PFSK-1 (cell line): Measurements from ENCODE around the gene REPIN1.

Experiments used
- FOXP2 ChIP-seq: optimal IDR thresholded peaks from 2 replicates; pipeline ENCODE3; 2011; ENCODE audit warnings: borderline replicate concordance, control low read depth, inconsistent platforms; ENCODE audit not compliant: insufficient read depth; ENCODE audit errors: extremely low read length, extremely low read depth
- POLR2AphosphoS5 ChIP-seq: IDR thresholded peaks from 2 replicates; pipeline ENCODE4 v1.6.1; 2012; ENCODE audit warnings: low read depth, mild to moderate bottlenecking, control low read depth, low read length, moderate library complexity
- SIN3A ChIP-seq: IDR thresholded peaks from 2 replicates; pipeline ENCODE4 v1.6.1; 2012; ENCODE audit warnings: mild to moderate bottlenecking, low read length, moderate library complexity, borderline replicate concordance; ENCODE audit not compliant: insufficient read depth
- TAF1 ChIP-seq: IDR thresholded peaks from 2 replicates; pipeline ENCODE4 v1.6.1; 2012; ENCODE audit warnings: low read length, control low read depth, borderline replicate concordance; ENCODE audit not compliant: insufficient read depth
- TF ChIP-seq, protein P1 (sequence below), 2 experiments: IDR thresholded peaks; 2 replicates each; pipeline versions ENCODE4 v1.6.1 to v1.8.0; 2011 to 2012; ENCODE audit warnings: low read depth in 2 of 2, low read length in 2 of 2, control low read depth in 1 of 2, inconsistent platforms in 1 of 2, mild to moderate bottlenecking in 1 of 2, moderate library complexity in 1 of 2; ENCODE audit not compliant: insufficient read depth in 1 of 2

REPIN1 gene

GRCh38 chr7:150345012-150345411 is 23.6 kb upstream of the REPIN1 start:
- TF ChIP-seq SIN3A (no peak), FOXP2 (no peak), POLR2AphosphoS5 (no peak), TAF1 (no peak)
- TF ChIP-seq, protein P1, sequence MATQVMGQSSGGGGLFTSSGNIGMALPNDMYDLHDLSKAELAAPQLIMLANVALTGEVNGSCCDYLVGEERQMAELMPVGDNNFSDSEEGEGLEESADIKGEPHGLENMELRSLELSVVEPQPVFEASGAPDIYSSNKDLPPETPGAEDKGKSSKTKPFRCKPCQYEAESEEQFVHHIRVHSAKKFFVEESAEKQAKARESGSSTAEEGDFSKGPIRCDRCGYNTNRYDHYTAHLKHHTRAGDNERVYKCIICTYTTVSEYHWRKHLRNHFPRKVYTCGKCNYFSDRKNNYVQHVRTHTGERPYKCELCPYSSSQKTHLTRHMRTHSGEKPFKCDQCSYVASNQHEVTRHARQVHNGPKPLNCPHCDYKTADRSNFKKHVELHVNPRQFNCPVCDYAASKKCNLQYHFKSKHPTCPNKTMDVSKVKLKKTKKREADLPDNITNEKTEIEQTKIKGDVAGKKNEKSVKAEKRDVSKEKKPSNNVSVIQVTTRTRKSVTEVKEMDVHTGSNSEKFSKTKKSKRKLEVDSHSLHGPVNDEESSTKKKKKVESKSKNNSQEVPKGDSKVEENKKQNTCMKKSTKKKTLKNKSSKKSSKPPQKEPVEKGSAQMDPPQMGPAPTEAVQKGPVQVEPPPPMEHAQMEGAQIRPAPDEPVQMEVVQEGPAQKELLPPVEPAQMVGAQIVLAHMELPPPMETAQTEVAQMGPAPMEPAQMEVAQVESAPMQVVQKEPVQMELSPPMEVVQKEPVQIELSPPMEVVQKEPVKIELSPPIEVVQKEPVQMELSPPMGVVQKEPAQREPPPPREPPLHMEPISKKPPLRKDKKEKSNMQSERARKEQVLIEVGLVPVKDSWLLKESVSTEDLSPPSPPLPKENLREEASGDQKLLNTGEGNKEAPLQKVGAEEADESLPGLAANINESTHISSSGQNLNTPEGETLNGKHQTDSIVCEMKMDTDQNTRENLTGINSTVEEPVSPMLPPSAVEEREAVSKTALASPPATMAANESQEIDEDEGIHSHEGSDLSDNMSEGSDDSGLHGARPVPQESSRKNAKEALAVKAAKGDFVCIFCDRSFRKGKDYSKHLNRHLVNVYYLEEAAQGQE (IDR thresholded peaks at IDR 0.05; ENCODE audit: insufficient read depth in 1 of 2, low read depth in 2 of 2, low read length in 2 of 2), result no peak

- no peak for TF ChIP-seq TAF1
- TF ChIP-seq FOXP2, result no peak
- TF ChIP-seq, protein P1 (IDR thresholded peaks at IDR 0.05; ENCODE audit: insufficient read depth in 1 of 2, low read depth in 2 of 2, low read length in 2 of 2), result no peak
- no peak for TF ChIP-seq POLR2AphosphoS5
- TF ChIP-seq SIN3A, result no peak
These were observed 21.7 kb upstream of the REPIN1 start for GRCh38 chr7:150346922-150347321.

DNA sequence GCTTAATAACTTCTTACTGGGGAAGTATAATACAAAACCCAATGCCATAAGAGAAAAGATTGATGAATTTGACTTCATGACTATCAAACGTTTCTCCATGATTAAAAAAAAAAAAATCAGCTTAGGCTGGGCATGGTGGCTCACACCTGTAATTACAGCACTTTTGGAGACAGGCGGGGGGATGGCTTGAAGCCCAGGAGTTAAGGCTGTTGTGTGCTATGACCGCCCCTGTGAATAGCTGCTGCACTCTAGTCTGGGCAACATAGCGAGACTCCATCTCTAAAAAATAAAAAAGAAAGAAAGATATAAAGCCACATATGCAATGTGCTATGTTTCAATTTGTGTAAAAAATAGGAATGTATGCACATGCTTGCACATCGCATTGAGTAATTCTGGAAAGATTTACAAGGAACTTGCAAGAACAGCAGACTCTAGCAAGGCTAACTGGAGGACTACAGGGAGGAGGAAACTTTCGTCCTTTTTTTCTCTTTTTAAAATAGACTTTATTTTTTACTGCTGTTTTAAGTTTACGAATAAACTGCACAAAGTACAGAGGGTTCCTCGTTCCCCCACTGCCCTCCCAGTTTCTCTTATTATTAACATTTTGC is 16.9 kb upstream of the REPIN1 start:
- TF ChIP-seq, protein P1 (IDR thresholded peaks at IDR 0.05; ENCODE audit: insufficient read depth in 1 of 2, low read depth in 2 of 2, low read length in 2 of 2), result no peak
- TF ChIP-seq POLR2AphosphoS5, result no peak
- no peak for TF ChIP-seq FOXP2
- TF ChIP-seq SIN3A, result no peak
- no peak for TF ChIP-seq TAF1

DNA sequence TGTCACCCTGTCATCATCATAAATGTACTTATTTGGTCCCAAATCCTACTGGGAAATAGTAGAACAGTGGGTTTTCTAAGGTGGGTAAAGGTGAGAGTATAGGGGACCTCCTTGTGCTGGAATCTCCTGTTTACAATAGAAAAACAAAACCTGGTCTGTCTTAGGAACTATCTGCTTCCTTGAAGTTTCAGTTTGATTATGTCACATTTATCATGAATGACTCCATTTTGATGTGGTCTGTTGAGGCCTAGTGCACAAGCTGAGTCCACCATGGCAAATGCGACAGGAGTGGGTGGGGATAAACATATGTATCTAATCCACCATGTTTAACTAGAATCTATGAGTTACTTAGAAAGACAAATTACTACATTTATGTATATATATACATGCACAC is 13.0 kb upstream of the REPIN1 start:
- TF ChIP-seq POLR2AphosphoS5 (no peak), SIN3A (no peak), FOXP2 (no peak), TAF1 (no peak)
- TF ChIP-seq, protein P1 (IDR thresholded peaks at IDR 0.05; ENCODE audit: insufficient read depth in 1 of 2, low read depth in 2 of 2, low read length in 2 of 2), result no peak
